ENCODE measurements around the gene BCAP29.

BCAP29 gene

GRCh38 chr7:107667341-107667740 lies 87.3 kb downstream of the BCAP29 start:
- TF ChIP-seq TEAD4 (IDR thresholded peaks at IDR 0.05) (no peak), TCF12 (IDR thresholded peaks at IDR 0.05; ENCODE audit: low read depth) (no peak), EP300 (IDR thresholded peaks at IDR 0.05; ENCODE audit: borderline replicate concordance) (no peak), NFIC (IDR thresholded peaks at IDR 0.05) (no peak), CEBPB (IDR thresholded peaks at IDR 0.05) (no peak), RAD21 (IDR thresholded peaks at IDR 0.05; ENCODE audit: low read depth) (no peak), FOXM1 (IDR thresholded peaks at IDR 0.05; ENCODE audit: borderline replicate concordance, low read depth) (no peak), EGR1 (IDR thresholded peaks at IDR 0.05) (no peak), ZBTB7A (IDR thresholded peaks at IDR 0.05; ENCODE audit: low read depth) (no peak), TAF1 (IDR thresholded peaks at IDR 0.05; ENCODE audit: low read depth) (no peak), YY1 (IDR thresholded peaks at IDR 0.05; ENCODE audit: low read depth) (no peak), REST (IDR thresholded peaks at IDR 0.05; ENCODE audit: low read depth) (no peak)

- no peak for TF ChIP-seq EP300 (IDR thresholded peaks at IDR 0.05; ENCODE audit: borderline replicate concordance)
- TF ChIP-seq TAF1 (IDR thresholded peaks at IDR 0.05; ENCODE audit: low read depth), result no peak
- no peak for TF ChIP-seq CREB1 (IDR thresholded peaks at IDR 0.05; ENCODE audit: low read depth)
- no peak for TF ChIP-seq RAD21 (IDR thresholded peaks at IDR 0.05; ENCODE audit: low read depth)
Measured at GRCh38 chr7:107668296-107668695, 88.2 kb downstream of the BCAP29 start.

Measured in Ishikawa (cell line).